ENCODE results near the gene SYNE3. TPM values are rescaled to one million over a fixed set of nuclear protein-coding genes. Genes with fewer than 3 reads are reported as not detected.

The SYNE3 gene
- 34.0 and 36.8 TPM in 2 replicates for total RNA-seq

GRCh38 chr14:95516554-95517181 lies at the start of gene SYNE3:
Gene SYNE3, minus strand, starts transcription at chr14:95516650. Its CDS starts 40,829 bp downstream, at chr14:95475821.

GRCh38 chr14:95534299-95535225 lies 18.1 kb upstream of the SYNE3 start, which contains the start of gene GLRX5:
Gene GLRX5, plus strand, starts transcription at chr14:95535050. Its CDS starts 40 bp downstream, at chr14:95535090.

Other genes with a start within 250 kb of the SYNE3 start
- 1.6 and 5.1 TPM in 2 replicates for gene CLMN, start 196.7 kb downstream of the SYNE3 start, total RNA-seq
- gene GLRX5, start 18.4 kb upstream of the SYNE3 start, total RNA-seq, result 27.2 and 29.9 TPM in 2 replicates
- gene TCL1B, start 169.8 kb upstream of the SYNE3 start, total RNA-seq, result not detected in 2 replicates
- not detected in 2 replicates for gene TCL1A, start 197.5 kb upstream of the SYNE3 start, total RNA-seq